ENCODE measurements around the gene NR1D1.

NR1D1 gene

DNA sequence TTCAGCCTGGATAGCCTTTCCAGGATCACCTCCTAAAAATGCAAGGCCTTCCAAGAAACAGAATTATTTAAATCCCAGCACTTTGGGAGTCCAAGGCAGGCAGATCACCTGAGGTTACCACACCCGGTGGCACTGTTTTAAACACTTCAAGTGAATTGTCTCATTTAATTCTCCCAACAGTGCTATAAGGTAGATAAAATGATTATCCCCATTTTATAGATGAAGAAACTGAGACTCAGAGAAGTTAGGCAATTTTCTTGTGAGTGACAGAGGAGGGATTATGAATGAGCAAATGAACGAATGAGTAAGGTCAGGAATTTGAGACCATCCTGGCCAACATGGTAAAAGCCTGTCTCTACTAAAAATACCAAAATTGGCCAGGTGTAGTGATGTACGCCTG is 20.8 kb downstream of the NR1D1 start:
- CTCF ChIA-PET, result interaction anchor here (1.0 to 9.4 kb wide), 3 partner anchors 10 to 66 kb away, joined by 3 to 215 read pairs (median 7); partner anchors contain the start of gene THRA
- TF ChIP-seq, protein P1, sequence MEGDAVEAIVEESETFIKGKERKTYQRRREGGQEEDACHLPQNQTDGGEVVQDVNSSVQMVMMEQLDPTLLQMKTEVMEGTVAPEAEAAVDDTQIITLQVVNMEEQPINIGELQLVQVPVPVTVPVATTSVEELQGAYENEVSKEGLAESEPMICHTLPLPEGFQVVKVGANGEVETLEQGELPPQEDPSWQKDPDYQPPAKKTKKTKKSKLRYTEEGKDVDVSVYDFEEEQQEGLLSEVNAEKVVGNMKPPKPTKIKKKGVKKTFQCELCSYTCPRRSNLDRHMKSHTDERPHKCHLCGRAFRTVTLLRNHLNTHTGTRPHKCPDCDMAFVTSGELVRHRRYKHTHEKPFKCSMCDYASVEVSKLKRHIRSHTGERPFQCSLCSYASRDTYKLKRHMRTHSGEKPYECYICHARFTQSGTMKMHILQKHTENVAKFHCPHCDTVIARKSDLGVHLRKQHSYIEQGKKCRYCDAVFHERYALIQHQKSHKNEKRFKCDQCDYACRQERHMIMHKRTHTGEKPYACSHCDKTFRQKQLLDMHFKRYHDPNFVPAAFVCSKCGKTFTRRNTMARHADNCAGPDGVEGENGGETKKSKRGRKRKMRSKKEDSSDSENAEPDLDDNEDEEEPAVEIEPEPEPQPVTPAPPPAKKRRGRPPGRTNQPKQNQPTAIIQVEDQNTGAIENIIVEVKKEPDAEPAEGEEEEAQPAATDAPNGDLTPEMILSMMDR (IDR thresholded peaks at IDR 0.05; ENCODE audit: control extremely low read depth, extremely low read depth, low read depth, missing control alignments), result no peak
- DNase-seq (ENCODE audit: extremely low spot score), result no peak
- POLR2A ChIA-PET, result no interaction called here

DNA sequence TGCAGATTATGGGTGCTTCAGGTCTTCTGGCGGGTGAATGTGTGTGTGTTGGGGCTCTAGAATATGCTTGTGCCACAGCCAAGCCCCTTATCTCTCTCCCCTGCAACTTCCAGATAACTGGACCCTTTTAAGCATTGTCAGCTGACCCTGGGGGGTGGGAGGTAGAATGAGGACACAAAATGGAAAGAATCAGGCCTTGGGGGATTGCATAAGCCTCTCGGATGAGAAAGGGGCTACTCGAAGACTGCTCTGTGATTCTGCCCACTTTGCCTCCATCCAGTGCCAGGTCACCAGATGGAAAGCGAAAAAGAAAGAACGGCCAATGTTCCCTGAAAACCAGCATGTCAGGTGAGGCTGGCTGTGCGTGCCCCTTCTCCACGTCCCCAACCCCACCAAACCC is 23.8 kb downstream of the NR1D1 start:
- ChIA-PET CTCF (interaction anchor here (0.9 to 9.4 kb wide), 22 partner anchors 9 to 96 kb away, joined by 3 to 215 read pairs (median 10); partner anchors contain the start of genes CSF3, MED24, NR1D1 and PSMD3), POLR2A (no interaction called here)
- no peak for DNase-seq (ENCODE audit: extremely low spot score)
- TF ChIP-seq, protein P1 (IDR thresholded peaks at IDR 0.05; ENCODE audit: control extremely low read depth, extremely low read depth, low read depth, missing control alignments), result no peak

DNA sequence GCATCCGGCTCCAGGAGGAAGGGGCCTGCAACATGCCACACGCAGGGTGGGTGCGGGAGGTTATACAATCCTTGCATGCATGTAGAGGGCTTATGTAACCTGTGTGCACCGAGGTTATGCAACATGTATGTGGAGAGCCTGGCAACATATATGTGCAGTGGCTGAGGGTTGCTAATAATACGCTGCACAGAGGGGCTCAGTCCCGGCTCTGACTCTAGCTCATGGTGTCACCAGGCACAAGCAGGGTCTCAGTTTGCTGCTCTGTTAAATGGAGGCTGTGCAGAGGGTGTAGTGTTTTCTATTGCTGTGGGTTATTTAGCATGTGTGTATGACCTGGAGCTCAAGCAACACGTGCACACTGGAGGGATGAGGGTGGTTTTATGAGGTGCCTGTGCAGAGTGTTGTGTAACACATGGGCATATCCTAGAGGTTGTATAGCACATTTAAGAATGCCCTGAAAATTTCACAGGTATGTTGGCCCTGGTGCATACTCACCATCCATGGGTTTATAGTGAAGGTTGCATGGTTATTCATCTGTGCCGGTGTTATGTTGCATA is 24.4 kb downstream of the NR1D1 start:
- POLR2A ChIA-PET, result no interaction called here
- no peak for DNase-seq (ENCODE audit: extremely low spot score)
- TF ChIP-seq, protein P1 (IDR thresholded peaks at IDR 0.05; ENCODE audit: control extremely low read depth, extremely low read depth, low read depth, missing control alignments), result no peak
- CTCF ChIA-PET, result interaction anchor here (0.6 to 9.4 kb wide), 35 partner anchors 10 to 510 kb away, joined by 3 to 215 read pairs (median 5); partner anchors contain the start of genes CSF3, MED24, NR1D1 and PSMD3

DNA sequence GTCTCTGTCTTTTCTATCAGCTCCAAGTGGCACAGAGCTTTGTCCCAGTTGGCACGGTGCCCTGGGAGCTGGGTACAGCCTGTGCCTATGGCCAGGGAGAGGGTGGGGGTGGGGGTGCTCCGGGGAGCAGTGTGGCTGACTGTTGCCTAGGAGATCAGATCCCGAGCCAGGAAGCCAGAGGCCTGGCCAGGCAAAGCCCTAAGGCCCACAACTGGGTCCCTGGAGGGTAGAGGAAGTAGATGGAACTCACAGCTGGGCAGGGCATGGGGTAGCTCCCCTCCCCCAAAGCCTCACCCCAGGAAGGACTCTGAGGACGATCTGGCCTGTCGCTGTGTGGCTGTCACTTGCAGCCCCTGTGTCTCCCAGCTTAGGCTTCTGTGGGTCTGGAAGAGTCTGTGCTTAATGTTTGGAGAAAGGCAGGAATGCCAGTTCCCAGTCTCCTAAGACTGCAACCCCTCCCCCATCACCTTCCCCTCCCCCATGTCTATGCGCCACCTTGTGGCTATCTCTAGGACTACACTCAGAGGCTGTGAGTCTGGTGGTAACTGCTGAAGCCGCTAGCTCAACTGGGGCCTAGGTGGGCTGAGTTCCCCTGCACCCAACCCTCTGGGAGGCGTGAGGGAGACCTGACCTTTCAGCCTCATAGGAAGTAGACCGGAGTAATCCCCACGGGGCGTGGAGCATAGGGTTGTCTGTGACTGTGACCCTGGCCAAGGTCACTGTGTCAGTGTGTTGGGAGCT is 25.0 kb downstream of the NR1D1 start:
- DNase-seq (ENCODE audit: extremely low spot score), result peak; percentile 72
- TF ChIP-seq, protein P1 (IDR thresholded peaks at IDR 0.05; ENCODE audit: control extremely low read depth, extremely low read depth, low read depth, missing control alignments), result peak; percentile 79
- POLR2A ChIA-PET, result no interaction called here
- CTCF ChIA-PET, result interaction anchor here (0.6 to 9.4 kb wide), 43 partner anchors 10 to 509 kb away, joined by 3 to 215 read pairs (median 4); partner anchors contain the start of genes CSF3, MED24, NR1D1 and PSMD3

DNA sequence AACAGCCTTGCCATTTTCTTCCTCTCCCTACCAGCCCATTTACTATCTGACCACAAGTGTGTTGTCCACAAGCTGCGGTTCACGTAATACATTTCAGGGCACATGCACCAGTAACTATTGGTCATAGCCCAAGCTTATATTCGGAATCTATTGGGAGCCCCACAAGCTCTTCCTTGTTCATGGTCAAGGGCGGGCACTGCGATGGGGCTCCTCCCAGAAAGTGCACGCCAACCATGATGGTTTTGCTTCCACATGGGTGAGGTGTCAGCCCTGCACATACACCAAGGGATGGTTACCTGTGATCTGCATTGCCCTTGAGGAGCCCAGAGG is 25.6 kb downstream of the NR1D1 start:
- CTCF ChIA-PET, result interaction anchor here (0.6 to 9.4 kb wide), 34 partner anchors 11 to 453 kb away, joined by 3 to 215 read pairs (median 5); partner anchors contain the start of genes CSF3, MED24, NR1D1 and RARA
- POLR2A ChIA-PET, result interaction anchor here (0.5 kb wide), 1 partner anchor 252 kb away, joined by 3 read pairs; no protein-coding TSS in a partner anchor
- TF ChIP-seq, protein P1 (IDR thresholded peaks at IDR 0.05; ENCODE audit: control extremely low read depth, extremely low read depth, low read depth, missing control alignments), result no peak
- DNase-seq (ENCODE audit: extremely low spot score), result no peak

DNA sequence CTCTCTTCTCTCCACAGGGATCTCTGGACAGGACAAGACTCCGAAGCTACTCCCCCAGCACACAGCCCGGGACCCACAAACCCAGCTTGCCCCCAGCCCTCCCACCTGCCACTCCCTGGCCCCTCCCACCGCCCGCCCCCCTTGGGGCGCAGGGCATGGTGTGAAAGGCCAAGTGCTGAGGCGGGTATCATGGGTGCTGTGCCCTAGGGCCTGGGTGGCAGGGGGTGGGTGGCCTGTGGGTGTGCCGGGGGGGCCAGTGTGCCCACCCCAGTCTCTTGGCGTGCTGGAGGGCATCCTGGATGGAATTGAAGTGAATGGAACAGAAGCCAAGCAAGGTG is 26.2 kb downstream of the NR1D1 start:
- ChIA-PET POLR2A (no interaction called here), CTCF (interaction anchor here (0.9 to 9.4 kb wide), 19 partner anchors 11 to 452 kb away, joined by 3 to 215 read pairs (median 15); partner anchors contain the start of genes CSF3, MED24, NR1D1 and RARA)
- TF ChIP-seq, protein P1 (IDR thresholded peaks at IDR 0.05; ENCODE audit: control extremely low read depth, extremely low read depth, low read depth, missing control alignments), result no peak
- DNase-seq (ENCODE audit: extremely low spot score), result no peak
